Neuron (in vitro differentiated cells): ENCODE data around the gene ADPRM.

Experiments used
- H2AFZ ChIP-seq: one replicate; pipeline ENCODE4 v1.6.1; 2013; ENCODE audit warnings: low read depth, mild to moderate bottlenecking, inconsistent platforms, low read length, moderate library complexity
- H3K27me3 ChIP-seq: one replicate; pipeline ENCODE4 v1.6.1; 2013; ENCODE audit warnings: low read length; ENCODE audit not compliant: insufficient read depth
- H3K36me3 ChIP-seq: one replicate; pipeline ENCODE4 v1.6.1; 2013; ENCODE audit warnings: low read length; ENCODE audit not compliant: insufficient read depth
- H3K4me1 ChIP-seq: one replicate; pipeline ENCODE4 v1.6.1; 2013; ENCODE audit warnings: low read length; ENCODE audit not compliant: insufficient read depth
- H3K4me3 ChIP-seq: 2 replicates; pipeline ENCODE4 v1.5.1; 2013; ENCODE audit warnings: mild to moderate bottlenecking, low read length, moderate library complexity
- H3K9me3 ChIP-seq: one replicate; pipeline ENCODE4 v1.6.1; 2013; ENCODE audit warnings: low read length

Gene ADPRM

GRCh38 chr17:10737168-10737622, 39.8 kb downstream of the ADPRM start:
- H3K27me3 ChIP-seq = peaks cover 7% of the 10 kb centered on the region
- H3K4me3 ChIP-seq = no peak overlapping the region
- H3K9me3 ChIP-seq = no peaks in the 10 kb centered on the region
- no peaks in the 10 kb centered on the region for H3K36me3 ChIP-seq
- no peaks in the 10 kb centered on the region for H3K4me1 ChIP-seq
- H2AFZ ChIP-seq = no peak overlapping the region

- Histone ChIP-seq H3K27me3 (peaks cover 7% of the 10 kb centered on the region), H3K9me3 (no peaks in the 10 kb centered on the region), H3K4me3 (no peak overlapping the region), H3K36me3 (no peaks in the 10 kb centered on the region), H2AFZ (no peak overlapping the region), H3K4me1 (no peaks in the 10 kb centered on the region)
Measured at GRCh38 chr17:10737736-10738135, 40.3 kb downstream of the ADPRM start.

- H3K9me3 ChIP-seq = no peaks in the 10 kb centered on the region
- H3K4me3 ChIP-seq = no peak overlapping the region
- H3K36me3 ChIP-seq = no peaks in the 10 kb centered on the region
- no peak overlapping the region for H2AFZ ChIP-seq
- no peaks in the 10 kb centered on the region for H3K4me1 ChIP-seq
- peaks cover 7% of the 10 kb centered on the region for H3K27me3 ChIP-seq
Measured at GRCh38 chr17:10738521-10739258, 41.3 kb downstream of the ADPRM start.

- H3K27me3 ChIP-seq = peaks cover 7% of the 10 kb centered on the region
- no peaks in the 10 kb centered on the region for H3K36me3 ChIP-seq
- no peak overlapping the region for H2AFZ ChIP-seq
- no peaks in the 10 kb centered on the region for H3K9me3 ChIP-seq
- H3K4me3 ChIP-seq = no peak overlapping the region
- H3K4me1 ChIP-seq = no peaks in the 10 kb centered on the region
Measured at GRCh38 chr17:10739386-10739785, 42.0 kb downstream of the ADPRM start.

- no peaks in the 10 kb centered on the region for H3K9me3 ChIP-seq
- no peaks in the 10 kb centered on the region for H3K4me1 ChIP-seq
- H3K27me3 ChIP-seq = peaks cover 7% of the 10 kb centered on the region
- no peak overlapping the region for H3K4me3 ChIP-seq
- H2AFZ ChIP-seq = no peak overlapping the region
- H3K36me3 ChIP-seq = no peaks in the 10 kb centered on the region
Measured at GRCh38 chr17:10741416-10742135, 44.2 kb downstream of the ADPRM start.

- Histone ChIP-seq H3K27me3 (peaks cover 7% of the 10 kb centered on the region), H3K36me3 (no peaks in the 10 kb centered on the region), H3K4me3 (no peak overlapping the region), H3K4me1 (no peaks in the 10 kb centered on the region), H2AFZ (no peak overlapping the region), H3K9me3 (no peaks in the 10 kb centered on the region)
Measured at GRCh38 chr17:10742431-10742830, 45.0 kb downstream of the ADPRM start.

- no peaks in the 10 kb centered on the region for H3K36me3 ChIP-seq
- no peak overlapping the region for H2AFZ ChIP-seq
- H3K9me3 ChIP-seq = no peaks in the 10 kb centered on the region
- H3K27me3 ChIP-seq = peaks cover 7% of the 10 kb centered on the region
- H3K4me1 ChIP-seq = no peaks in the 10 kb centered on the region
- H3K4me3 ChIP-seq = no peak overlapping the region
Measured at GRCh38 chr17:10743316-10744009, 46.1 kb downstream of the ADPRM start.

GRCh38 chr17:10744501-10745000, 47.2 kb downstream of the ADPRM start:
- Histone ChIP-seq H3K4me3 (no peak overlapping the region), H2AFZ (no peak overlapping the region), H3K36me3 (no peaks in the 10 kb centered on the region), H3K9me3 (no peaks in the 10 kb centered on the region), H3K27me3 (no peaks in the 10 kb centered on the region), H3K4me1 (no peaks in the 10 kb centered on the region)

GRCh38 chr17:10745231-10745630, 47.8 kb downstream of the ADPRM start:
- Histone ChIP-seq H3K36me3 (no peaks in the 10 kb centered on the region), H2AFZ (no peak overlapping the region), H3K4me3 (no peak overlapping the region), H3K4me1 (no peaks in the 10 kb centered on the region), H3K27me3 (no peaks in the 10 kb centered on the region), H3K9me3 (no peaks in the 10 kb centered on the region)

GRCh38 chr17:10748531-10749181, 51.3 kb downstream of the ADPRM start:
- Histone ChIP-seq H3K4me3 (no peak overlapping the region), H3K9me3 (no peaks in the 10 kb centered on the region), H3K27me3 (no peaks in the 10 kb centered on the region), H2AFZ (no peak overlapping the region), H3K36me3 (no peaks in the 10 kb centered on the region), H3K4me1 (peaks cover 7% of the 10 kb centered on the region)

GRCh38 chr17:10750210-10750609, 52.8 kb downstream of the ADPRM start:
- H2AFZ ChIP-seq = no peak overlapping the region
- no peaks in the 10 kb centered on the region for H3K27me3 ChIP-seq
- peaks cover 7% of the 10 kb centered on the region for H3K4me1 ChIP-seq
- no peak overlapping the region for H3K4me3 ChIP-seq
- H3K36me3 ChIP-seq = no peaks in the 10 kb centered on the region
- no peaks in the 10 kb centered on the region for H3K9me3 ChIP-seq

- Histone ChIP-seq H3K9me3 (no peaks in the 10 kb centered on the region), H3K27me3 (no peaks in the 10 kb centered on the region), H3K4me1 (peaks cover 7% of the 10 kb centered on the region), H3K4me3 (no peak overlapping the region), H2AFZ (peak overlapping the region; percentile 24), H3K36me3 (no peaks in the 10 kb centered on the region)
Measured at GRCh38 chr17:10751563-10751962, 54.2 kb downstream of the ADPRM start.

GRCh38 chr17:10752696-10753095, 55.3 kb downstream of the ADPRM start:
- Histone ChIP-seq H3K4me3 (no peak overlapping the region), H3K4me1 (peaks cover 7% of the 10 kb centered on the region), H3K27me3 (no peaks in the 10 kb centered on the region), H3K9me3 (no peaks in the 10 kb centered on the region), H3K36me3 (no peaks in the 10 kb centered on the region), H2AFZ (no peak overlapping the region)
